Duodenal mucosa (tissue), 2 donors: Measurements from ENCODE around the gene POLR1A.

Source experiments
- H3K27ac ChIP-seq: one replicate; pipeline ENCODE4 v1.7.0; 2013; ENCODE audit warnings: low read depth, low read length
- H3K27me3 ChIP-seq, 2 donors: one replicate each; pipeline ENCODE4 v1.7.0; 2013; ENCODE audit warnings: low read length in 2 of 2, control low read depth in 1 of 2; ENCODE audit not compliant: insufficient read depth in 2 of 2, control insufficient read depth in 1 of 2
- H3K36me3 ChIP-seq, 2 donors: one replicate each; pipeline ENCODE4 v1.7.0; 2013; ENCODE audit warnings: low read length in 2 of 2, control low read depth in 1 of 2; ENCODE audit not compliant: insufficient read depth in 2 of 2, control insufficient read depth in 1 of 2
- H3K4me1 ChIP-seq, 2 donors: one replicate each; pipeline ENCODE4 v1.7.0; 2013; ENCODE audit warnings: low read length in 2 of 2, control low read depth in 1 of 2; ENCODE audit not compliant: insufficient read depth in 2 of 2, control insufficient read depth in 1 of 2
- H3K4me3 ChIP-seq, 2 donors: one replicate each; pipeline ENCODE4 v1.7.0; 2013; ENCODE audit warnings: low read length in 2 of 2, low read depth in 1 of 2
- H3K9ac ChIP-seq, 2 donors: one replicate each; pipeline ENCODE4 v1.7.0; 2013; ENCODE audit warnings: low read length in 2 of 2, low read depth in 1 of 2
- H3K9me3 ChIP-seq, 2 donors: one replicate each; pipeline ENCODE4 v1.7.0; 2013; ENCODE audit warnings: low read length in 2 of 2, control low read depth in 1 of 2; ENCODE audit not compliant: control insufficient read depth in 1 of 2

POLR1A gene

DNA sequence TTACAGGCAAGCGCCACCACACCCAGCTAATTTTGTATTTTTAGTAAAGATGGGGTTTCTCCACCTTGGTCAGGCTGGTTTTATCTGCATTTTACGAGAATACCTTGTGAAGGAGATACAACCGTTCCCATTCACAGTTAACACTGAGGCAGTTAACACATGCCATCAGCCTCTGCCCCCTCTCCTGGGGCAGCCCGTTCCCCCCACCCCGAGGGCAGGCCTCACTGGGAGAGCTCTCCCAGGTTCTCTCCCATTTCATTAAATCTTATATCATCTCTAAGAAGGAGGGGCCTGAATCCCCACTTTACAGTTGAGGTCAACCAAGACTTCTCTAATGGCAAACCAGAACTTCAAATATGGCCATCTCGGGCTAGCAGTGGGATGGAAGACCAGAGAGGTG is 121.9 kb downstream of the POLR1A start:
- Histone ChIP-seq H3K27me3 (no peaks in the 10 kb centered on the region), H3K9me3 (no peaks in the 10 kb centered on the region), H3K4me3 (no peak overlapping the region), H3K27ac (no peak overlapping the region), H3K9ac (no peak overlapping the region), H3K36me3 (no peaks in the 10 kb centered on the region), H3K4me1 (no peaks in the 10 kb centered on the region)

DNA sequence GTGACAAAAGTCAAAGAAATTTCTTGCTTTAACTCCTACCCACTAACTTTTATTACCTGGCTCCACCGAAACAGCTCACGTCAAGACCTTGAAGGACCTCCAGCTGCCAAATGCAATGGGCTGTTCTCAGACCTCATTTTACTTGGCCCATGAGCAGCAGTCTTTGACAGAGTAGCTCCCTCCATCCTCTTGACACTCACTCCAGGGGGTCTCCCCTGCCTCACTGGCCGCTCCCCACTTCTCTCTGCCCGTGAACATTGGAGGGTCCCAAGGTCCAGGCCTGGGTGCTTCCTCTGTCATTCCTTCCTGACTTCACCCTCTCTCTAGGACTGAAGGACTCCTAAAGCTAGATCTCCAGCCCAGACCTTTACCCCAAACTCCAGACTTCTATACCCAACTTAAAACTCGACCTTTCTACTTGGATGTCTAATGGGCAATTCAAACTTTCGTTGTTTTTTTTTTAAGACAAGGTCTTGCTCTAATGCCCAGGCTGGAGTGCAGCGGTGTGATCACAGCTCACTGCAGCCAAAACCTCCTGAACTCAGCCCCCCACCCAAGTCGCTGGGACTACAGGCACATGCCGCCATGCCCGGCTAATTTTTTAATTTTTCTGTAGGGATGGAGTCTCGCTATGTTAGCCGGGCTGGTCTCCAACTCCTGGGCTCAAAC is 124.0 kb downstream of the POLR1A start:
- Histone ChIP-seq H3K27ac (no peak overlapping the region), H3K4me1 (no peaks in the 10 kb centered on the region), H3K9me3 (no peaks in the 10 kb centered on the region), H3K36me3 (no peaks in the 10 kb centered on the region), H3K9ac (no peak overlapping the region), H3K4me3 (no peak overlapping the region), H3K27me3 (no peaks in the 10 kb centered on the region)

DNA sequence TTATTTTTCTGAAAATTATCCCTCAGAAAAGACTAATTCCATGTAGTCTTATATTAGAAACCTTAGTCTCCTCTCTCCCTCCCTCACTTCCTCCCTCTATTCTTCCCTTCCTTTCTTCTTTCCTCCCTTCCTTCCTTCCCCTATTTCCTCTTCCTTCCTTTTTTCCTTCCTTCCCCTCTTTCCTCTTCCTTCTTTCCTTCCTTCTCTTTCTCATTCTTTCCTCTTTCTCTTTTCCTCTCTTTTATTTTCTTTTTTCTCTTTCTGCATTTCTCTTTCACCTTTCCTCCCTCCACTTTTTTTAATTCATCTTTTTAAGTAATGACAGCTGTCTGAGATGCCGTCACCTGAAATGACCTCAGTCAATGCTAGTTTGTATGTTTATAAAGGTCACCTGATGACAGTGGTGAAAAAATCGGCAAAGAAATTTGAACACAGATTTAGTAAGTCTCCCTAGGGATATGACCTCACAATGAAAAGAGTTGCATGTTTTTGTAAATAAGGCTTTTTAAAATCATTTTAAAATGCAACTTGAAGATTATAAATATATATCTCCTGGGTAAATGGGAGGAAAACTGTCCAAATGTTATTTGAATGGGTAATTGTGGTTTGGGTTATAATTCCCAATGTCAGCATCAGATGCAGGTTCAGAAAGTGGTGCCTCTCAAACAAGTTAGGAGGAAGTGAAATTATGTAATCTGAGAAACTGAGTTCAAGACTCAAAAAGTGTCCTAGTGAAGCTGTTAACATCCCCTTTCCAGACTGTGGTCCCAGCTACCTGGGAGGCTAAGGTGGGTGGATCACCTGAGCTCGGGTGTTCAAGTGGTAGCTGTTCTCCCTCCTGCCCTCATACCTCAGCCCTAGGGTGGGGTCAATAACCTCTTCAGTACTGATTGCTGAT is 126.6 kb downstream of the POLR1A start:
- no peaks in the 10 kb centered on the region for H3K4me1 ChIP-seq
- peaks cover 0 to 2% of the 10 kb centered on the region in 2 donors for H3K27me3 ChIP-seq
- H3K4me3 ChIP-seq, result no peak overlapping the region
- no peaks in the 10 kb centered on the region for H3K36me3 ChIP-seq
- H3K9ac ChIP-seq, result no peak overlapping the region
- no peak overlapping the region for H3K27ac ChIP-seq
- H3K9me3 ChIP-seq, result no peaks in the 10 kb centered on the region

DNA sequence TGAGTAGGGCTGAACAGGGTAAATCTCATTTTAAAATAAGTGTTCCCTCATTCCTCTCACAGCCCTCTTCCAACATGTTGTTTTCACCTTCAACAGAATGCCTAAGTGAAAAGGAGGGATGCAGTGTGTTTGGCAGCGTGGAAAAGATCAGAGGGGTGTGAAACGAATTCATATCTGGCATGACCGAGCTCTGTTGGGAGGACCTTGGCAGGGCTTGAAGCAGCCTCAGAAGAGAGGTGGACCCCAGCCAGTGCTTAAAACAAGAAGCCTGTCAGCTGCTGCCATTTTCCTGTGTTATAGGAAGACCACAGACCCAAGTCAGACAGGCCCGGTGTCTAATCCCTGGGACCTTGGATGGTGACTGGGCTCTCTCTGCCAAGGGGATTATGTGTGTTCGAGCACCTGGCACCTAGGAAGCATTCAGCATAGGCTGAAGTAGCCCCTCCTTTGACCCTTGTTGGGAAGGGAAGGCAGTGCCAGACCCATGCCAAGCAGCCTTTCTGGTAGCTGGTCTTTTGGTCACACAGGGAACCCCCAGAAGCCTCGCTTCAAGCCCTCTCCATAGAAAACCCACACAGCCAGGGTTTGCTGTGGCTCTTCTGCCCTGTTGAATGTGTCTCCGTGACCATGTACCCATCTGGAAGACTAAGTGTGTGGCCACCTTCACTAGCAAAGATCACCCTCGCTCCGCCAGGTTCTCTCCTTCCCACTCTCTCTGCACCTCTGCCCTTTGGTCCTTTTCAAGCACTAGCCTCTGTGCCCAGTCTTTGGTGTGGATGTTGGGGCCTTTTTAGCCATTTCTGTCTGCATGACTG is 129.4 kb downstream of the POLR1A start:
- Histone ChIP-seq H3K36me3 (no peaks in the 10 kb centered on the region), H3K27me3 (peaks cover 0 to 2% of the 10 kb centered on the region in 2 donors), H3K9ac (no peak overlapping the region), H3K4me3 (no peak overlapping the region), H3K9me3 (no peaks in the 10 kb centered on the region), H3K27ac (no peak overlapping the region), H3K4me1 (no peaks in the 10 kb centered on the region)

- Histone ChIP-seq H3K36me3 (no peaks in the 10 kb centered on the region), H3K4me3 (no peak overlapping the region), H3K9ac (no peak overlapping the region), H3K9me3 (no peaks in the 10 kb centered on the region), H3K27ac (no peak overlapping the region), H3K4me1 (no peaks in the 10 kb centered on the region), H3K27me3 (peaks cover 0 to 2% of the 10 kb centered on the region in 2 donors)
These were observed 130.1 kb downstream of the POLR1A start for GRCh38 chr2:85975581-85975980.

- Histone ChIP-seq H3K9ac (no peak overlapping the region), H3K27ac (no peak overlapping the region), H3K9me3 (no peaks in the 10 kb centered on the region), H3K4me3 (no peak overlapping the region), H3K4me1 (no peaks in the 10 kb centered on the region), H3K27me3 (peaks cover 0 to 2% of the 10 kb centered on the region in 2 donors), H3K36me3 (no peaks in the 10 kb centered on the region)
These were observed 131.3 kb downstream of the POLR1A start for GRCh38 chr2:85974390-85974789.

DNA sequence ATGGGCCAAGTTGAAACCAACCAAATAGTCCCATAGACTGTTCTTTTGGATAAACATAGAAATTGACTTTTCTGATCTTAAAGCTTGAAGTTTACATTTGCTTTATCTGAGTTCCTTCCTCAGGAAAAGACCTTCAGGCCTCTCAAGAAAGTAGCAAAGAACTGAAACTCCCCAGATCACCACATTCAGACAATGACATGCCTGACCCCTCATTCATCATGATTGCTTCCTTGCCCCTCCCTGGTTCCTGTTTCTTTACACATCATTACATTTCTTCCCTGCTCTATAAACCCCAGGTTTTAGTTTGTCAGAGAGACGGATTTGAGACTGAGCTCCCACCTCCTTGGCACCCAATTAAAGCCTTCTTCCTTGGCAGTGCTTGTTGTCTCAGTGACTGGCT is 133.3 kb downstream of the POLR1A start:
- no peak overlapping the region for H3K27ac ChIP-seq
- H3K27me3 ChIP-seq, result peaks cover 0 to 2% of the 10 kb centered on the region in 2 donors
- H3K36me3 ChIP-seq, result no peaks in the 10 kb centered on the region
- no peak overlapping the region for H3K9ac ChIP-seq
- H3K9me3 ChIP-seq, result no peaks in the 10 kb centered on the region
- no peak overlapping the region for H3K4me3 ChIP-seq
- H3K4me1 ChIP-seq, result no peaks in the 10 kb centered on the region

DNA sequence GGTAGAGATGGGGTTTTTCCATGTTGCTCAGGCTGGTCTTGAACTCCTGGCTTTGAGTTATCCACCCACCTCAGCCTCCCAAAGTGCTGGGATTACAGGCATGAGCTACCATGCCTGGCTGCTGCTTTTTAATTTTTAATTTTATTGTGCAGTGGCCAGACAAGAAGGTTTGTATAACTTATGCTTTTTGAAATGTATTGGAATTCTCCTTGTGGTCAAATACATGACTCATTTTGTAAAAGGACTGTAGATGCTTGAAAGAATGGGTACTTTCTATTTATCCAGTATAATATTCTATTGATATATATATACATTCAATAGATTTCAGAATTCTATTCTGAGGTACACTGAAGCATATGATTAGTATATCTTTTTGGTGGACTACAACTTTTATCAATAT is 134.3 kb downstream of the POLR1A start:
- H3K9me3 ChIP-seq, result no peaks in the 10 kb centered on the region
- no peaks in the 10 kb centered on the region for H3K36me3 ChIP-seq
- no peak overlapping the region for H3K9ac ChIP-seq
- no peaks in the 10 kb centered on the region for H3K4me1 ChIP-seq
- H3K4me3 ChIP-seq, result no peak overlapping the region
- H3K27me3 ChIP-seq, result no peaks in the 10 kb centered on the region
- H3K27ac ChIP-seq, result no peak overlapping the region
